Hepatocyte (in vitro differentiated cells): ENCODE data around the gene RBX1.

ENCODE experiments used
- CTCF ChIP-seq: fragments of 200-600 bp; sonication (generic); IDR thresholded peaks from 2 replicates; pipeline ENCODE4 v1.5.1; 2016; ENCODE audit warnings: antibody characterized with exemption, mild to moderate bottlenecking; ENCODE audit not compliant: poor library complexity
- EZH2 ChIP-seq: fragments of 200-600 bp; sonication (generic); IDR thresholded peaks from 2 replicates; pipeline ENCODE4 v1.6.1; 2016; ENCODE audit warnings: antibody characterized with exemption, mild to moderate bottlenecking, borderline replicate concordance

GRCh38 chr22:40973144-40973543 lies 22.0 kb downstream of the RBX1 start:
- TF ChIP-seq CTCF (no peak), EZH2 (no peak)
